Measurements from ENCODE around the gene ABCB6.

ABCB6 gene

GRCh38 chr2:219220652-219221402 lies 2.1 kb upstream of the ABCB6 start:
- peaks cover 7 to 35% of the 10 kb centered on the region in 2 donors for H3K4me1 ChIP-seq (ENCODE audit: control insufficient read depth in 1 of 2, insufficient read depth in 2 of 2, low read length in 2 of 2)
- H3K27ac ChIP-seq (ENCODE audit: low read length), result no peak overlapping the region

GRCh38 chr2:219219784-219220532 lies 1.2 kb upstream of the ABCB6 start:
- Histone ChIP-seq H3K36me3 (ENCODE audit: control insufficient read depth in 1 of 2, insufficient read depth in 2 of 2, low read length in 2 of 2) (peaks cover 47 to 76% of the 10 kb centered on the region in 2 donors), H3K4me3 (ENCODE audit: low read depth in 1 of 2, low read length in 2 of 2) (peak overlapping the region in 1 of 2 donors; percentile 75), H3K27ac (ENCODE audit: low read length) (peak overlapping the region; percentile 69), H3K9me3 (ENCODE audit: control insufficient read depth in 1 of 2, low read length in 2 of 2) (no peaks in the 10 kb centered on the region), H3K27me3 (ENCODE audit: low read depth, low read length) (no peaks in the 10 kb centered on the region), H3K4me1 (ENCODE audit: control insufficient read depth in 1 of 2, insufficient read depth in 2 of 2, low read length in 2 of 2) (peaks cover 7 to 35% of the 10 kb centered on the region in 2 donors)

More at GRCh38 chr2:219220652-219221402, 2.1 kb upstream of the ABCB6 start:
- Histone ChIP-seq H3K9me3 (ENCODE audit: control insufficient read depth in 1 of 2, low read length in 2 of 2) (no peaks in the 10 kb centered on the region), H3K4me3 (ENCODE audit: low read depth in 1 of 2, low read length in 2 of 2) (no peak overlapping the region), H3K27me3 (ENCODE audit: low read depth, low read length) (no peaks in the 10 kb centered on the region), H3K36me3 (ENCODE audit: control insufficient read depth in 1 of 2, insufficient read depth in 2 of 2, low read length in 2 of 2) (peaks cover 54 to 77% of the 10 kb centered on the region in 2 donors)

DNA sequence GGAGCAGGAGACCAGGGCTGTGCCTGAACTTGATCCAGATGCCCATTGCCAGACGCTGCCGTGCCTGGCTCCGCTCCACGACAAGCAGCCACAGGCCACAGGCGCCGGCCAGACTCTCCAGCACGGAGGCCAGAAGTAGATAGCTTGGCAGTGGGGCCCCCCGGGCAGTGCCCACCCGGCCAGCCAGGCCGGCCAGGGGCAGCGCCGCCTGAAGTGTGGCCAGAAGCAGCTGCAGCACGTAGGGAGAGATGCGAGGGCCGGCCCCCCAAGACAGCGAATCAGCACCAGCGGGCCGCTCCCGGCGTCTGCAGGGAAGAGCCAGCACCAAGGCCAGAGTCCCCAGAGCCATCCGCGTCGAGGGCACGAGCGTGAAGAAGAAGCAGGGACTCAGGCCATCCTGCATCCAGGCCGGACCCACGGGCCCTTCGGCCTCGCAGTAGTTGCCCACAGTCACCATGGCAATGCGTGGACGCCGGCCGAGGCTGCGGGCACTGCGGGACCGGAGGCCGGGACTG lies 484 bp downstream of the ABCB6 start:
- Histone ChIP-seq H3K9me3 (ENCODE audit: control insufficient read depth in 1 of 2, low read length in 2 of 2) (no peaks in the 10 kb centered on the region), H3K4me1 (ENCODE audit: control insufficient read depth in 1 of 2, insufficient read depth in 2 of 2, low read length in 2 of 2) (peaks cover 7 to 35% of the 10 kb centered on the region in 2 donors), H3K27me3 (ENCODE audit: low read depth, low read length) (no peaks in the 10 kb centered on the region), H3K4me3 (ENCODE audit: low read depth in 1 of 2, low read length in 2 of 2) (peak overlapping the region; percentile 60 to 75), H3K27ac (ENCODE audit: low read length) (peak overlapping the region; percentile 69), H3K36me3 (ENCODE audit: control insufficient read depth in 1 of 2, insufficient read depth in 2 of 2, low read length in 2 of 2) (peaks cover 39 to 75% of the 10 kb centered on the region in 2 donors)

DNA sequence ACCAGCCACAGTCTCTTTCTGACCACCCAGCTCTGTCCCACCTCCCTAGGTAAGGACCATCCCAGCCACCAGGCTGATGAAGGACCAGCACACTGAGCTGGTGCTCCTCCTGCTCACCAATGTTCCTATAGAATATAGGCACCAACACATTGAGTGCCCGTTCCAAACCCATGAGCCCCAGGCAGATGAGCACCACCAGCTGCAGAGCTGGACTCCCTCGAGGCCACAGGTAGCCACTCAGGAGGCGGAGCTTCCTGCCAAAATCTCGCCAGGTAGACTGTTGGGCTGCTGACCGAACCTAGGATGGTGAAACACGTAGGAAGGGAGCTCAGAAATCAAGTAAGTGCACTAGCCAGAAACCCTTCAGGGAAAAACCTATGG lies 2.2 kb downstream of the ABCB6 start:
- Histone ChIP-seq H3K9me3 (ENCODE audit: control insufficient read depth in 1 of 2, low read length in 2 of 2) (no peaks in the 10 kb centered on the region), H3K4me3 (ENCODE audit: low read depth in 1 of 2, low read length in 2 of 2) (no peak overlapping the region), H3K27me3 (ENCODE audit: low read depth, low read length) (no peaks in the 10 kb centered on the region), H3K36me3 (ENCODE audit: control insufficient read depth in 1 of 2, insufficient read depth in 2 of 2, low read length in 2 of 2) (peaks cover 23 to 71% of the 10 kb centered on the region in 2 donors), H3K27ac (ENCODE audit: low read length) (no peak overlapping the region), H3K4me1 (ENCODE audit: control insufficient read depth in 1 of 2, insufficient read depth in 2 of 2, low read length in 2 of 2) (peaks cover 7 to 35% of the 10 kb centered on the region in 2 donors)

DNA sequence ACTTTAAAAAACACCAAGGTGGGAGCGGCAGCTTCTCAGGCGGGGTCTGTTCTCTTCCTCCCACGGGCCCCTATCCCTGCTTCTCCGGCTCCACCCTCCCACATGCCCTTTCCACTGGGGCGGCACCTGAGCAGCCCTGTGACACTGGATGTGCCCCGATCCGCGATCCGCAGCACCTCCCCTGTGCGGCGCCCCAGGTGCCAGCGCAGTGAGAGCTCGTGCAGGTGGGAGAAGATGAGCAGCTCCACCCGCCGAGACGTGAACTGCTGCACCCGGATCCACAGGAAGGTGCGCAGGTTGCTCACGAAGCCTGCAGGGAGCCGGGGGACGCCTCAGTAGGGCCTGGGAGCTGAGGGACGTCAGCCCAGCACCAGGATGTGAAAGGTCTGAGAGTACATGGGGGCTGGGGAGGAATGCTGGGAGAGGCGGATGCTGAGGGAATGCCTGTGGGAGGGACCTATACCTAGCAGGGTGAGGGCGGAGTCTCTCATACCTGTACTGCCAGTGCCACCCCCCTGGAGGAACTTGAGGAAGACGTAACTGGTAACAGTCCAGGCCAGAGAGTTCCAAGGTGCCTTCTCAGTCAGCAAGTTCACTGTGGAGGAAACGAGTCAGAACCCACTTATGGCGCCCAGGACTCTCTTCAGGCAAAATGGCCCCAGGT lies 2.8 kb downstream of the ABCB6 start:
- Histone ChIP-seq H3K27me3 (ENCODE audit: low read depth, low read length) (no peaks in the 10 kb centered on the region), H3K9me3 (ENCODE audit: control insufficient read depth in 1 of 2, low read length in 2 of 2) (no peaks in the 10 kb centered on the region), H3K36me3 (ENCODE audit: control insufficient read depth in 1 of 2, insufficient read depth in 2 of 2, low read length in 2 of 2) (peaks cover 18 to 68% of the 10 kb centered on the region in 2 donors), H3K4me1 (ENCODE audit: control insufficient read depth in 1 of 2, insufficient read depth in 2 of 2, low read length in 2 of 2) (peaks cover 7 to 35% of the 10 kb centered on the region in 2 donors), H3K27ac (ENCODE audit: low read length) (no peak overlapping the region), H3K4me3 (ENCODE audit: low read depth in 1 of 2, low read length in 2 of 2) (no peak overlapping the region)

GRCh38 chr2:219214786-219215185 lies 4.0 kb downstream of the ABCB6 start:
- no peak overlapping the region for H3K4me3 ChIP-seq (ENCODE audit: low read depth in 1 of 2, low read length in 2 of 2)
- no peak overlapping the region for H3K27ac ChIP-seq (ENCODE audit: low read length)
- H3K9me3 ChIP-seq (ENCODE audit: control insufficient read depth in 1 of 2, low read length in 2 of 2), result no peaks in the 10 kb centered on the region
- H3K4me1 ChIP-seq (ENCODE audit: control insufficient read depth in 1 of 2, insufficient read depth in 2 of 2, low read length in 2 of 2), result peaks cover 7 to 29% of the 10 kb centered on the region in 2 donors
- H3K36me3 ChIP-seq (ENCODE audit: control insufficient read depth in 1 of 2, insufficient read depth in 2 of 2, low read length in 2 of 2), result peaks cover 13 to 68% of the 10 kb centered on the region in 2 donors
- no peaks in the 10 kb centered on the region for H3K27me3 ChIP-seq (ENCODE audit: low read depth, low read length)

DNA sequence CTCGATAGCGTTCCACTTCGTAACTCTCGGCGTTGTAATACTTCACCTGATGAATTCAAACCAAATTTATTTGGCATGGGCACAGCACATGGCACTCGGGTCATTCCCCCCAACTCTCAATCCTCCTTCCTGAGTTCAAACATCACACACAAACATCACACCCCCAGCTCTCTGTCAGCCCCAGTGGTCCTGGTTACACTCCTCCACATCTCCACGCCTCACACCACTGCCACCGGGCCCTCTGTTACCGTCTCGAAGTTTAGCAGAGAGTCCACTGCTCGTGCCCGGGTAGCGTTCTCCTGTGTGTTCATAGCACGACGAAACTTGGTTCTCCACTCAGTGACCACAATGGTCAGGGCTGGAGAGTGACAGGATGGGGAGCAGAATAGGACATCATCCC lies 4.6 kb downstream of the ABCB6 start:
- Histone ChIP-seq H3K27ac (ENCODE audit: low read length) (no peak overlapping the region), H3K4me1 (ENCODE audit: control insufficient read depth in 1 of 2, insufficient read depth in 2 of 2, low read length in 2 of 2) (peaks cover 1 to 22% of the 10 kb centered on the region in 2 donors), H3K9me3 (ENCODE audit: control insufficient read depth in 1 of 2, low read length in 2 of 2) (no peaks in the 10 kb centered on the region), H3K27me3 (ENCODE audit: low read depth, low read length) (no peaks in the 10 kb centered on the region), H3K4me3 (ENCODE audit: low read depth in 1 of 2, low read length in 2 of 2) (no peak overlapping the region), H3K36me3 (ENCODE audit: control insufficient read depth in 1 of 2, insufficient read depth in 2 of 2, low read length in 2 of 2) (peaks cover 15 to 72% of the 10 kb centered on the region in 2 donors)

GRCh38 chr2:219213486-219214071 lies 5.2 kb downstream of the ABCB6 start:
- Histone ChIP-seq H3K4me1 (ENCODE audit: control insufficient read depth in 1 of 2, insufficient read depth in 2 of 2, low read length in 2 of 2) (peaks cover 0 to 19% of the 10 kb centered on the region in 2 donors), H3K4me3 (ENCODE audit: low read depth in 1 of 2, low read length in 2 of 2) (no peak overlapping the region), H3K27me3 (ENCODE audit: low read depth, low read length) (no peaks in the 10 kb centered on the region), H3K27ac (ENCODE audit: low read length) (no peak overlapping the region), H3K9me3 (ENCODE audit: control insufficient read depth in 1 of 2, low read length in 2 of 2) (no peaks in the 10 kb centered on the region), H3K36me3 (ENCODE audit: control insufficient read depth in 1 of 2, insufficient read depth in 2 of 2, low read length in 2 of 2) (peaks cover 20 to 77% of the 10 kb centered on the region in 2 donors)

GRCh38 chr2:219213026-219213415 lies 5.7 kb downstream of the ABCB6 start:
- no peak overlapping the region for H3K27ac ChIP-seq (ENCODE audit: low read length)
- H3K4me3 ChIP-seq (ENCODE audit: low read depth in 1 of 2, low read length in 2 of 2), result no peak overlapping the region
- no peaks in the 10 kb centered on the region for H3K9me3 ChIP-seq (ENCODE audit: control insufficient read depth in 1 of 2, low read length in 2 of 2)
- peaks cover 20 to 77% of the 10 kb centered on the region in 2 donors for H3K36me3 ChIP-seq (ENCODE audit: control insufficient read depth in 1 of 2, insufficient read depth in 2 of 2, low read length in 2 of 2)
- no peaks in the 10 kb centered on the region for H3K27me3 ChIP-seq (ENCODE audit: low read depth, low read length)
- peaks cover 3 to 18% of the 10 kb centered on the region in 2 donors for H3K4me1 ChIP-seq (ENCODE audit: control insufficient read depth in 1 of 2, insufficient read depth in 2 of 2, low read length in 2 of 2)

GRCh38 chr2:219210886-219211362 lies 7.8 kb downstream of the ABCB6 start:
- Histone ChIP-seq H3K27me3 (ENCODE audit: low read depth, low read length) (no peaks in the 10 kb centered on the region), H3K9me3 (ENCODE audit: control insufficient read depth in 1 of 2, low read length in 2 of 2) (no peaks in the 10 kb centered on the region), H3K4me3 (ENCODE audit: low read depth in 1 of 2, low read length in 2 of 2) (no peak overlapping the region), H3K27ac (ENCODE audit: low read length) (no peak overlapping the region), H3K4me1 (ENCODE audit: control insufficient read depth in 1 of 2, insufficient read depth in 2 of 2, low read length in 2 of 2) (peaks cover 12 to 15% of the 10 kb centered on the region in 2 donors), H3K36me3 (ENCODE audit: control insufficient read depth in 1 of 2, insufficient read depth in 2 of 2, low read length in 2 of 2) (peaks cover 15 to 68% of the 10 kb centered on the region in 2 donors)
